CD4-positive, alpha-beta T cell treated with Interleukin-1 beta for 1 hour (primary cell): ENCODE data around the gene SESN2.

Experiments used
- DNase-seq, 2 donors: peaks; one replicate each; pipeline ENCODE4 v3.0.0-alpha.2; 2020 to 2022

Gene SESN2

DNA sequence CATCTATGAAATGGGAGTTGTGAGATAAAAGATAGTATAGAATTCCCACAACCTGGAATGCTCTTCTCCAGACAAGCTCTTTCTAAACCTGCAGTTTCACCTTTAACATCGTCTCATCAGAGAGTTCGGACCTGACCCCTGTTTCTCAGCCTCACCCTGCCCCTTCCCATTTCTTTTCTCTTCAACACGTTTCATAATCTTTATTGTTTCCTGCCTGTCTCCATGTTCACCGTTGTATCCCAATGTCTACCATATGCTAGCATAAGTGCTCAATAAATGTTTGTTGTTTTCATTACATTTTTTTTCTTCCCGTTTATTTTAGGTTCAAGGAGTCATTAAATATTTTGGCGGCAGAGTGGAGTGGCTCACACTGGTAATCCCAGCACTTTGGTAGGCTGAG lies 32.4 kb downstream of the SESN2 start:
- DNase-seq: no peak

DNA sequence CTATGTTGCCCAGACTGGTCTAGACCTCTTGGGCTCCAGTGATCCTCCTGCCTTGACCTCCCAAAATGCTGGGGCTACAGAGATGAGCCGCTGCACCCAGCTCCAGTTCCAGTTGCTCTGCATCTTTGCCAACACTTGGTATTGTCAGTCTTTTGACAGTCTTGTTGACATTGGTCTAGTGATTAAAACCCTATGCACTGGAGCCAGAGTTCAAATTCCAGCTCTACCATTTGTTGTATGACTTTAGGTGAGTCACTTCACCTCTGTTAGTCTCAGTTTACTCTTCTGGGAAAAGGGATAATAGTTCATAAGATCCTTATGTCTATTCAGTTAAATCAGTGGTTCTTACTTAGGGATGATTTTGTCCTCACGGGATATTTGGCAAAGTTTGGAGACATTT lies 36.6 kb downstream of the SESN2 start:
- DNase-seq: no peak

DNA sequence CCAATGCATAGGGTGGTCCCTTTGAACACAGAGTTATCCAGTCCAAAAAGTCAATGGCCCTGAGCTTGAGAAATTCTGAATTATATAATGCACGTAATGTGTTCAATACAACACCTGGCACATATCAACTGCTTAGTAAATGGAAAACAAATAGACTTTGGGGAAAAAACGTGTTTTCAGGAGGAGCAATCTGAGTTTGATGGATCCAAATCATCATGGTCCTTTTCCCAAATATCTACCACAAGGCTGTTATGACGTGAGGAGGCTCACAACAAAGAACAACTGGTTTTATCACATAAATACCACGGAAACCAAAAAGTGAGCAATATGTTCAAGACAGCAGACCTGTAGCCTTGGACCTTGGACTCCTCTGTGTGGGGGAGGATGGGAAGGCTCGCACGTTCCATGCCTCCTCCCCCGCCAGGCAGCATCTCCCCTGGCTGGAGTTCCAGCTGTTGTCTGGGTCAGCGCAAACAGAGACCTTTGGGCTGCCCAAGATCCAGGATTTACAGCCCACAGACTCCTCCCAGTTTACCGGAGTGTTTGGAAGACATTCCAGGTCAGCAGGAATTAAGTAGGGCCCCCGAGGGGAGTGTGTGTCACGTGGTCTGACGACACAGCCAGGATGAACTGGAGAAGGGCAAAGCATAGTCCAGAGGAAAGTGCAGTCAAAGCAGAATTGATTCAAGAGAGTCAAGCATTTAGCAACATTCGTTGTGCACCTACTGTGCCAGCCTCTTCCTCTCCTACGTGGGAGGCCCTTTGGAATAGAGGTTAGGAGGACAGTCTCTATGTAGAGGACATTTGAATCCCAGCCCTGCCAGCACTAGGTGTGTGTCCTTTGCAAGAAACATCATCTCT lies 37.3 kb downstream of the SESN2 start:
- no peak for DNase-seq

DNA sequence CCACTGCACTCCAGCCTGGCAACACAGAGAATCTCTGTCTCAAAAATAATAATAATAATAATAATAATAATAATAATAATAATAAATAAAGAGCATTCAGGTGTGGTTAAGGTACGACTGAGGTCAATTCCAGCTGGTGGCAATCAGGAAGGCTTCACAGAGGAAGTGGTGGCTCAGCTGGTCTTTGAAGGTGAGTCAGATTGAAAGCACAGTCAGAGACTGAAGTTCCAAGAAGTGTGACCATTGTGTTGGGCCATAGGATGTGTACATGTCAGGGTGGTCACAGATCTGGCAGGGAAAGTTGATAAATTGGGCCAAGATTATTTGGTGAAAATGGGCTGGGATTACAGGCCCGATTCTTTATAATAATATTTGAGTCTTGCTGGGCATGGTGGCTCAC lies 38.5 kb downstream of the SESN2 start:
- DNase-seq: no peak

DNA sequence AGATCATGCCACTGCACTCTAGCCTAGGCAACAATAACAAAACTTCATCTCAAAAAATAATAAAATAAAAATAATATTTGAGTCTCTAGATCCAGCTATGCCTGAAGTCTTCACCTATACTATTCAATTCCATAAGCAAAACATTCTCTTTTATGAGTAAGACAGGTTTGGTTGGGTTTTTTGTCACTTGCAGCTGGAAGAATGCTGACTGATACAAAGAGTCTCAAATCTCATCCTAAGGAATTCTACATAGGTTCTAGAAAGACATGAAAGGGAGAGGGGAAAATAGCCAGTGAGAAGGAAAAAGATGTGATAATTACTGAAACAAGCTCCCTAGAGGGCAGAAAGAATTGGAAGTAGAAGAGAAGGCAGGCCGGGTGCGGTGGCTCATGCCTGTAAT lies 39.1 kb downstream of the SESN2 start:
- DNase-seq: no peak

DNA sequence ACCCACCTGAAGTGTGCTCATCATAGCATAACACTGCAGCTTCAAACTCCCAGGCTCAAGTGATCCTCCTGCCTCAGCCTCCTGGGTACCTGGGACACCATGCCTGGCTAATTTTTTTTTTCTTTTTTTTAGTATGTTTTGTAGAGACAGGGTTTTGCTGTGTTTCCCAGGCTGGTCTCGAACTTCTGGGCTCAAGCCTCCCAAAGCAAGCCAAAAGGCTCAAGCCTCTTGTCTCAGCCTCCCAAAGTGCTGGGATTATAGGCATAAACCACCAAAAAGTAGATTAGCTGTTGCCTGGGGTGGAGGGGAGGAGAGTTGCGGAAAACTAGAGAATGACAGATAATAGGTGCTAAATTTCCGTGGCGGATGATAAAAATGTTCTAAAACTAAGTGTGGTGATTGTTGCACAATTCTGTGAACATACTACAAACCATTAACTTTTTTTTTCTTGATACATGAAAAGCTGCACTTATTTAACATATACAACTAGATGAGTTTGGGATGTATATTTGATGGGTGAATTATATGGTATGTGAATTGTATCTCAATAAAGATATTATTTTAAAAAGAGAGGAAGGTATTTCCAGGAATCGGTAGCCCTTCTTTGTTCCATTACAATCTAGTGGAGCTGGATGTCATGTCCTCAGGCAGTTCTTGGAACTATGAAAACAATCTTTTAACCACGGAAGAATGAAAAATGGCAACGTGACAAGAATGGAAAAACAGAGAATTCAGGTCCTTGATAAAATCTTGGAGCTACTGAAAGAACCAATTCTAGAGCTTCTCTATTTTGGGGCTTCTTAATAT lies 42.3 kb downstream of the SESN2 start:
- DNase-seq: no peak

DNA sequence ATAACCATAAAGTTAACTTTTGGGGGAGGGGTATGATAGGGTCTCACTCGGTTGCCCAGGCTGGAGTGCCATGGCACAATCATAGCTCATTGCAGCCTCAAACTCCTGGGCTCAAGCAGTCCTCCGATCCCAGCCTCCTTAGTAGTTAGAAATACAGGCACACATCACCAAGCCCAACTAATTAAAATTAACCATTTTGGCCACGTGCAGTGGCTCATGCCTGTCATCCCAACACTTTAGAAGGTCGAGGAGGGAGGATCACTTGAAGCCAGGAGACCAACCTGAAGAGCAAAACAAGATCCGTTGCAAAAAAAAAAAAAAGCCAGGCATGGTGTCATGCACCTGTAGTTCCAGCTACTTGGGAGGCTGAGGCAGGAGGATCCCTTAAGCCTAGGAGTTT lies 42.9 kb downstream of the SESN2 start:
- no peak for DNase-seq

DNA sequence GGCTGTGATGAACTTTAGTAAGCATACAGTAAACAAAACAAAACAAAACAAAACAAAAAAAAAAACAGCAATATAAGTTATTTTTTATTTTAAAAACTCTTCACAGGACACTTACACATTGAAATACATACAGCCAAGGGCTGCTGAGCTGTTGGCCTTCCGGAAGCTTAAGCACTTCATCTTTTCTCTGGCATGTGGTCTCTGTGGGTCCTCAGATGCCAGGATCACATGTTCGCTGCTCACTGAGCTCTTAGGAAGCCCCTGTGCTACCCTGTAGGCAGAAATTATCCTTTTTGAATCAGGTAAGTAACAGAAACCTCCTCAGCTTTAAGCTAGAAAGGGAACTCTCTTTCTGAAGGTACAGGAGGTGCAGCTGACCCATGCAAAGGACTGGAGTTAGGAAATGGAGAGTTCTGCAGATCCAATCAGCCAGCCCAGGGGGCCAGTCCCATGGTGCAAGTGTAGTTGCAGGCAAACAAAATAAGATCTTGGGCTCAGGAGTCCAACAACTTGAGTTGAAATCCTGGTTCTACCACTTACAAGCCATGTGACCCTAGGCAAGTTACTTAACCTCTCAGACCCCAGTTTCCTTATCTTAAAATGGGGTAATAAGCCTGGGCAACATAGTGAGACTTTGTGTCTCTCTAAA lies 47.1 kb downstream of the SESN2 start:
- DNase-seq: no peak

DNA sequence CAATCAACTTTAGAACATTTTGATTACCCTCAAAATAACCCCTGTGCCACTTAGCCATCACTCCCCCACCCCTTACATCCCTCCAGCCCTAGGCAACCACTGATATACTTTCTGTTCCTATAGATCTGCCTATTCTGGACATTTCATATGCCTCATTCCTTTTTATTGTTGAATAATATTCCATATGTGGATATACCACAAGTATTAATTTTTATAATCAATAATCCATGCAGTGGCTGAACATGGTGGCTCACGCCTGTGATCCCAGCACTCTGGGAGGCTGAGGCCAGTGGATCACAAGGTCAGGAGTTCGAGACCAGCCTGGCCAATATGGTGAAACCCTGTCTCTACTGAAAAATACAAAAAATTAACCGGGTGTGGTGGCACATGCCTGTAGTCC lies 49.4 kb downstream of the SESN2 start:
- DNase-seq: no peak

DNA sequence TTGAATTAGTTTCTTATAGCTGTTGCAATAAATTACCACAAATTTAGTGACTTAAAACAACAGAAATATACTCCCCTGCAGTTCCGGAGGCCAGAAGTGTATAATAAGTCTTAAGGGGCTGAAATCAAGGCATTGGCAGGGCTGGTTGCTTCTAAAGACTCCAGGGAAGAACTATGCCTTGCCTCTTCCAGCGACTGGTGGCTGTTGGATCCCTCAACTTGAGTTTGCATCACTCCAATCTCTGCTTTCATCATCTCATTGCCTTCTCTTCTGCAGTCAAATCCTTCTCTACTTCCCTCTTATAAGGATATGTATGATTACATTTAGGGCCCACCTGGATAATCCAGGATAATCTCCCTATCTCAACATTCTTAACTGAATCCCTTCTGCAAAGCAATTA lies 50.4 kb downstream of the SESN2 start:
- no peak for DNase-seq

DNA sequence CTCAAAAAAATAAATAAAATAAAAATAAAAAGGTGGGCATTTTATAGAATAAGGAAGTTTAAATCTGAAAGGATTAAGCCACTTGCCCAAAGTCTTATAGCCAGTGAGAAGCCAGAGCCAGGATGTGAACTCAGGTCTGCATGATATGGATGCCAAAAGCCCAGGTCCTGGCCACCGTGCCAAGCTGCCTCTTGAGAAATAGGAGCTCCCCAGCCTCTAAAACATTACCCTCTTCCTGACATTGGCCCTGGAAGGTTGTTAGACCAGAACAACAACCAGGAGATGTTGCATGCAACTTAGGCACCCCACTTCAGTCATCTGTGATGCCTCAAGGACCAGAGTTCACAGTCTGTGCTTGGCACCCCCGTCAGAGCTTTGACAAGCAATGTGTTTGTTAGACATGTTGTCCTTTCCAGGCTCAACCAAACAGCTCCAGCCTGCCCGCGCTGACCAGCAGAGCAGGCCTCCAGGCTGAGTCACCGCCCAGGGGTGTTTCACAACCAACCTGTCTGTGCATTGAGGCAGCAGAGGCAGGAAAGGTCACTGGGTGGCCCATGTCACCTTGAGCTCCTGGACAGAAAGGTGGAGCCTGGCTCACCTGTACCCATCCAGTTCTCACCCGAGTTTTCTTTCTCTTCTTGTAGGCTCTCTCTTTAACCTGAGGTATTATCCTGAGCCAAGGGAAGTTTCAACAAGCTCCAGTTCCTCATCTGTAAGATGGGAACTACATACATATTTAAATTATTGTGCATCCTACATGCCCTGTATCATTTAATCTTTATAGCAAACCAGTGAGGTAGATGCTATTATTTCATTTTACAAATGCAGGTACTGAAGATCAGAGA lies 54.6 kb downstream of the SESN2 start:
- DNase-seq: peak in 1 of 2 donors; percentile 50

DNA sequence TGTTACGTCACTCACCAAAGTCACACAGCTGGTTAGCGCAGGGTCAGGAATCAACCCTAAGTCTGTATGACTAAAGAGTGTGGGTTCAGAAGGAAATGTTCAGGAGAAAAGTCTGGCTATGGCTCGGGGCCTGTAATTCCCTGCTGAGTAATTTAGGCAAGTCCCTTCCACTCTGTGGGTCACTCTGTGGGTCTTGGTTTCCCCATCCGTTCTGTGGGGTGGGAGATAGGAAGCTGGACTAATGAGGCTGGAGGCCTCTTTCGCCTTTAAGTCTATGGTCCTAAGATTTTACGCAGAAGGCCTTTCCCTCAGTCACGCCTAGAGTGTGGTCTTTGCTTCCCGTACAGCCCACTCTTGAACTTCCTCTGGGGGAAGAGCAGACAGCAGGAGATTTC lies 55.2 kb downstream of the SESN2 start:
- DNase-seq: no peak

DNA sequence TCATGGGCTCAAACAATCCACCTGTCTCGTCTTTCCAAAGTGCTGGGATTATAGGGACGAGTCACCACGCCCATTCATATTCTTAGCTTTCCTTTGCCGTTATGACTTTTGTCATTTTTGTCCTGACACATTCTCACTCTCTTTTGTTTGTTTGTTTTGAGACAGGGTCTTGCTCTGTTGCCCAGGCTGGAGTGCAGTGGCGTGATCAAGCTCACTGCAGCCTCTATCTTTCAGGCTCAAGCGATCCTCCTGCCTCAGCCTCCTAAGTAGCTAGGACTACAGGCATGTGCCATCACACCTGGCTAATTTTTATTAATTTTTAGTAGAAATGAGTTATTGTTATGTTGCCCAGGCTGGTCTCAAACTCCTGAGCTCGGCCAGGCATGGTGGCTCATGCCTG lies 57.7 kb downstream of the SESN2 start:
- no peak for DNase-seq

DNA sequence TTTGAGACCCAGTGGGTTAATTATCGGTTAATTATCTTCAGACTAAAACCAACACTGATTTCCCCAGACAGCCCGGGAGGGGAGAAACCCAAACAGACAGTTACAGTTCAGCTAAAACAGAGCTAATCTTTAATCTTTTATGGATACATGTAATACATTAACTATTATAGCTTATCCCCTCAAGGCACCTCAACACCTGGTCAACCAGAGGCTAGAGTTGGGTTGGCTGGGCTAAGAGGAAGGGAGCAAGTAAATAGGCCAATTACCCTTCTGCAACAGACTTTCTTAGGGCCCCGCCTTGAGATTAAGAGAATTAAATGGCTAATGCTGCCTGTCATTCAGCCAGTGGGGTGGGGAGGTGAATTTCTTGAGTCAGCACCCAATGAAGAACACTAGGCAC lies 62.9 kb downstream of the SESN2 start:
- DNase-seq: no peak

DNA sequence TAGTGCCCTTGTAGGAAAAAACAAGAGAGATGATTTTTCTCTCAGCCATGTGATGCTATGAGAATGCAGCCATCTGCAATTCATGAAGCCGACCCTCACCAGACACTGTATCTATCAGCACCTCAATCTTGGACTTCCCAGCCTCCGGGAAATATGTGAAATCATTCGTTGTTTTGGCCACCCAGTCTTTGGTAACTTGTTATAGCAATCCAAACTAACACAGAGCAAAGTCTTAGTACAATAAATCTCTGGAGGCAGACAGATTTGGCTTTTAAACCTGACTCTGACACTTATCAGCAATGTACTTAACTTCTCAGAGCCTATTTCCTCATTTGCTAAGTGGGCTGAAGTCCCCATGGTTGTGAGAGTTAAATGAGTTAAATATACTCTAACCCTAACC lies 64.4 kb downstream of the SESN2 start:
- no peak for DNase-seq

DNA sequence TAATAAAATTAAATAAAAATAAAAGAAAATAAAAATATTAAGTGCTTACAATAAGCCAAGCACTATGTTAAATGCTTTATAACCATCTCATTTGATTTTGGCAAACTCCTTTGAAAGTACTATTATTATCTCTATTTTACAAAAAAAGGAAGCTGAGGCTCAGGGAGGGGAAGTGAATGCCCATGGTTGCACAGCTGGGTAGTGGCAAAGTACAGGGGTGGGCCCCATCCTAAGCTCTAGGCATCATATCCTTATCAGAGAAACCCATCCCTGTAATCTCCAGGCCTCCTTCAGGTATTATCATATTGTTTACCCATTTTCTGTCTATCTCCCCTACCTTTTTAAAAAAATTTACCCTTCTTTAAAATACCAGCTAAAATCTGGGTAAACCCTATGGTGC lies 67.2 kb downstream of the SESN2 start:
- DNase-seq: peak in 1 of 2 donors; percentile 8

DNA sequence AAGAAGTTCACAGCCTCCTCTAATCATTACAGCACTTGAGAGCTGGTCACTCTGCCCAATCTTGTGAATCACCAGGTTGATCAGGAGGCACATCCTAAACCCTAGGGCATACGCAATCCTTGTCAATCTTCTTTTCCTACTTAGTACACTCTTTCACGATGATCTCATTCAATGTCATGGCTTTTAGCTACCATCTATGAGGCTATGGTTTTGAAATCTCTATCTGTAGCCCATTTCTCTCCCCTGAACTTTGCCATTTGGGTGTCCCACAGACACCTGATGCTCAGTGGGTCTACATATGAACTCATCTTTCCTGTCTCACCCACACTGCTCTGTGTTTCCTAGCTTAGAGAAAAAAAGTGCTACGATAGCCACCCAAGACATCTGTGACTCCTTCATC lies 67.7 kb downstream of the SESN2 start:
- DNase-seq: no peak

DNA sequence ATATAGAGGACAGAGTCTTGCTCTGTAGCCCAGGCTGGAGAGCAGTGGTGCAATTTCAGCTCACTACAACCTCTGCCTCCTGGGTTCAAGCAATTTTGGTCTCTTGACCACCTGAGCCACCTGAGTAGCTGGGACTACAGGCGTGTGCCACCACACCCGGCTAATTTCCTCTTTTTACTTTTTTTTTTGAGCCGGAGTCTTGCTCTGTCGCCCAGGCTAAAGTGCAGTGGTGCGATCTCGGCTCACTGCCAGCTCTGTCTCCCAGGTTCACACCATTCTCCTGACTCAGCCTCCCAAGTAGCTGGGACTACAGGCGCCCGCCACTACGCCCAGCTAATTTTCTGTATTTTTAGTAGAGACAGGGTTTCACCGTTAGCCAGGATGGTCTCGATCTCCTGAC lies 68.1 kb downstream of the SESN2 start:
- DNase-seq: peak in 1 of 2 donors; percentile 26

DNA sequence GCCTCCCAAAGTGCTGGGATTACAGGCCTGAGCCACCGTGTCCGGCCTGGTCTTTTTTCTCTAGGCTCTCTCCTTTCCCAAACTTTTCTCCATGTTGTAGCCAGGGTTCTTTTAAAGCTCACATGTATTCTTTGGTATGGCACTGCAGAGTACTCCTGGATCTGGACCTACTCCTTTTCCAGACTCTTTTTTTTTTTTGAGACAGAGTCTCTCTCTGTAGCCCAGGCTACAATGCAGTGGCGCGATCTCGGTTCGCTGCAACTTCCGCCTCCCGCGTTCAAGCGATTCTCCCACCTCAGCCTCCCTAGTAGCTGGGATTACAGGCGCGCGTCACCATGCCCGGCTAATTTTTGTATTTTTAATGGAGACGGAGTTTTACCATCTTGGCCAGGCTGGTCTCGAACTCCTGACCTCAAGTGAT lies 68.9 kb downstream of the SESN2 start:
- DNase-seq: no peak

DNA sequence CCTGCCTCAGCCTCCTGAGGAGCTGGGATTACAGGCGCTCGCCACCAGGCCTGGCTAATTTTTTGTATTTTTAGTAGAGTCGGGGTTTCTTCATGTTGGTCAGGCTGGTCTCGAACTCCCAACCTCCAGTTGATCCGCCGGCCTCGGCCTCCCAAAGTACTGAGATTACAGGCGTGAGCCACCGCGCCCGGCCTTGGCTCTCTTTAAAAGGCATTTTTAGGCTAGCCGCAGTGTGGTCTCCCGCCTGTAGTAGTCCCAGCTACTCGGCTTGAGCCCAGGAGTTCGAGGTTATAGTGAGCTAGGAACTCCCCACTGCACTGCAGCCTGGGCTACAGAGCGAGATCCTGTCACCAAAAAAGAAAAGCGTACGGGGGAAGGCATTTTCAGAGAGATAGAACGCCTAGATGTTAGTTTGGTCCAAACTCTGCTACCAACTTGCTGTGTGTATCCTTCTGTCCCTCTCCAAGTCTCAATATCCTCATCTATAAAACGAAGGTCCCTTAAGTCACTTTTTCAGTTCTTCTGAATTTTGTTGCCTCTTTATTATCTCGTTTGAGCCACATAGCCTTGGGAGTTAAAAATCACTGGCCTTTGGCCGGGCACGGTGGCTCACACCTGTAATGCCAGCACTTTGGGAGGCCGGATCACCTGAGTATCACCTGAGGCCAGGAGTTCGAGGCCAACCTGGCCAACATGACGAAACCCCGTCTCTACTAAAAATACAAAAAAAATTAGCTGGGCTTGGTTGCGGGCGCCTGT lies 70.3 kb downstream of the SESN2 start:
- no peak for DNase-seq
